Peyer's patch (tissue), 4 donors: ENCODE results near the gene LINC00305.

Experiments used
- CTCF ChIP-seq, 6 experiments: fragments of 450-650 bp in 4 of 6; fragments of 200-600 bp in 2 of 6; sonication (generic) in 1 of 6; IDR thresholded peaks; one replicate each; pipeline ENCODE4 v1.5.1; 2017 to 2019; ENCODE audit warnings: antibody characterized with exemption in 6 of 6, mild to moderate bottlenecking in 3 of 6, moderate library complexity in 1 of 6
- POLR2A ChIP-seq, 2 donors: fragments of 450-650 bp; IDR thresholded peaks; one replicate each; pipeline ENCODE4 v1.5.1; 2017; ENCODE audit warnings: antibody characterized with exemption in 2 of 2, mild to moderate bottlenecking in 2 of 2, moderate library complexity in 2 of 2

- no peak for TF ChIP-seq CTCF (IDR thresholded peaks at IDR 0.05)
- no peak for TF ChIP-seq POLR2A (IDR thresholded peaks at IDR 0.05)
These were observed 66.4 kb downstream of the LINC00305 start for GRCh38 chr18:64082513-64082912.
